ENCODE data around the gene POLR3E.
"Not testable (repeated sequence)": the region's sequence is repeated elsewhere in the genome, so short reads cannot be mapped to it uniquely, and the experiment has no call there.

The POLR3E gene

GRCh38 chr16:22293137-22294106 lies 3.8 kb upstream of the POLR3E start:
- no peak for DNase-seq (ENCODE audit: low spot score)

GRCh38 chr16:22296225-22297113 lies 740 bp upstream of the POLR3E start:
- peak; percentile 16 for DNase-seq (ENCODE audit: low spot score)

GRCh38 chr16:22297871-22298733 lies 893 bp downstream of the POLR3E start:
- peak; percentile 75 for DNase-seq (ENCODE audit: low spot score)

- no peak for DNase-seq (ENCODE audit: low spot score)
These were observed 1.8 kb downstream of the POLR3E start for GRCh38 chr16:22299036-22299435.

GRCh38 chr16:22300427-22301071 lies 3.3 kb downstream of the POLR3E start:
- peak; percentile 52 for DNase-seq (ENCODE audit: low spot score)

- DNase-seq (ENCODE audit: low spot score): not testable (repeated sequence)
These were observed 4.2 kb downstream of the POLR3E start for GRCh38 chr16:22301423-22301822.

GRCh38 chr16:22302776-22303363 lies 5.7 kb downstream of the POLR3E start:
- DNase-seq (ENCODE audit: low spot score): no peak

- no peak for DNase-seq (ENCODE audit: low spot score)
These were observed 7.2 kb downstream of the POLR3E start for GRCh38 chr16:22304411-22304810.

GRCh38 chr16:22306788-22307187 lies 9.6 kb downstream of the POLR3E start:
- no peak for DNase-seq (ENCODE audit: low spot score)

GRCh38 chr16:22307838-22308237 lies 10.6 kb downstream of the POLR3E start:
- no peak for DNase-seq (ENCODE audit: low spot score)

GRCh38 chr16:22308824-22309520 lies 11.8 kb downstream of the POLR3E start:
- DNase-seq (ENCODE audit: low spot score): no peak

GRCh38 chr16:22311520-22311919 lies 14.3 kb downstream of the POLR3E start:
- DNase-seq (ENCODE audit: low spot score): no peak

GRCh38 chr16:22312897-22313781 lies 15.9 kb downstream of the POLR3E start:
- no peak for DNase-seq (ENCODE audit: low spot score)

- no peak for DNase-seq (ENCODE audit: low spot score)
These were observed 16.8 kb downstream of the POLR3E start for GRCh38 chr16:22313876-22314470.

GRCh38 chr16:22314661-22315626 lies 17.7 kb downstream of the POLR3E start:
- no peak for DNase-seq (ENCODE audit: low spot score)

GRCh38 chr16:22315979-22316378 lies 18.8 kb downstream of the POLR3E start:
- DNase-seq (ENCODE audit: low spot score): no peak

GRCh38 chr16:22316411-22316811 lies 19.2 kb downstream of the POLR3E start:
- no peak for DNase-seq (ENCODE audit: low spot score)

Data from germinal center (tissue), 1 donor.